ENCODE measurements around the gene ACYP2. TPM values are rescaled to one million over a fixed set of nuclear protein-coding genes. Genes with fewer than 3 reads are reported as not detected.

Gene ACYP2
- total RNA-seq, 3 donors from 2014 or later = 19.3 to 39.2 (median 27.8) TPM

DNA sequence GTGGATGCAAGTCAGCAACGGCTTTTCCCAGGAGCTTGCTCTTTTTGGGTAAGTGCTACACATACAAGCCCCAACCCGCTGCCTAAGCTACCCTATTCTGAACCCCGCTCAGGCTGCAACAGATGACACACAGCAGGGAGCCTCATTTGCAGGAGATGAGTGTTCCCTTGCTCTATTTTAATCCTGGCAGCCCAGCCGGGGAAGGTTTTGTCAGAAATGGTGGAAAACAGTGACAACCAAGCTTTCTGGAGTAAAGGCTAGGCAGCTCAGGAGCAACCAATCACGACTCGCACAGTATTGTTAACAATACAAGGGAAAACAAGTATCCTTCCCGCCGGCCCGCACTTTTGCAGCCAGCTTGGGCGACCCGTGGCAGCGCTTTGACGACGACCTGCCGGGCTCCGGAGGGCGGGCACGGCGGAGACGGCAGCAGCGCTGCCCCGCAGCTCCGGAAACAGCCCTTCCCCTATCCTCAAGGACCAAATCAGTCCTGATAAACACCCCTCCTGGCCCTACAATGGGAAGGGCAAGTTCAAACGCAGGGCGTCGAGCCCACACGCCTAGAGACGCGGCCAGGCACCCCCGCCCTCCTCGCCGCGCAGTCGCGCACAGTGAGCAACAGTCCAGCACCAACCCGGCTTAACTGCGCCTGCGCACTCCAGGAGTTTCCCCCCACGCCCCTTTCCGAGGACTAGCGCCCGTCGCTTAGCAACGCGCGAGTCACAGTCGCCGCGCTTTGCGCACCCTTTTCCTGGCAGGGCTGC lies 214.9 kb downstream of the ACYP2 start:
- peak overlapping the region; percentile 94 to 98 for H3K27ac ChIP-seq
- H3K27me3 ChIP-seq = no peaks in the 10 kb centered on the region
- H3K4me3 ChIP-seq = peak overlapping the region; percentile 59 to 92 (median 75)
- peak; percentile 87 for TF ChIP-seq POLR2A (IDR thresholded peaks at IDR 0.05)
- peak; percentile 82 to 91 (median 85) for TF ChIP-seq POLR2AphosphoS5 (IDR thresholded peaks at IDR 0.05)
- no peak for TF ChIP-seq CTCF (IDR thresholded peaks at IDR 0.05)
- intact Hi-C loops (cut with DNase I; ENCODE audit: low total_unique reads) = no loop called here
- peaks cover under 1 to 3% of the 10 kb centered on the region in 2 donors for H3K9me3 ChIP-seq
- DNase-seq (ENCODE audit: low spot score in 2 of 2) = peak; percentile 91 to 96
- H3K36me3 ChIP-seq = no peaks in the 10 kb centered on the region
- peaks cover 0 to 9% of the 10 kb centered on the region in 2 donors for H3K4me1 ChIP-seq

DNA sequence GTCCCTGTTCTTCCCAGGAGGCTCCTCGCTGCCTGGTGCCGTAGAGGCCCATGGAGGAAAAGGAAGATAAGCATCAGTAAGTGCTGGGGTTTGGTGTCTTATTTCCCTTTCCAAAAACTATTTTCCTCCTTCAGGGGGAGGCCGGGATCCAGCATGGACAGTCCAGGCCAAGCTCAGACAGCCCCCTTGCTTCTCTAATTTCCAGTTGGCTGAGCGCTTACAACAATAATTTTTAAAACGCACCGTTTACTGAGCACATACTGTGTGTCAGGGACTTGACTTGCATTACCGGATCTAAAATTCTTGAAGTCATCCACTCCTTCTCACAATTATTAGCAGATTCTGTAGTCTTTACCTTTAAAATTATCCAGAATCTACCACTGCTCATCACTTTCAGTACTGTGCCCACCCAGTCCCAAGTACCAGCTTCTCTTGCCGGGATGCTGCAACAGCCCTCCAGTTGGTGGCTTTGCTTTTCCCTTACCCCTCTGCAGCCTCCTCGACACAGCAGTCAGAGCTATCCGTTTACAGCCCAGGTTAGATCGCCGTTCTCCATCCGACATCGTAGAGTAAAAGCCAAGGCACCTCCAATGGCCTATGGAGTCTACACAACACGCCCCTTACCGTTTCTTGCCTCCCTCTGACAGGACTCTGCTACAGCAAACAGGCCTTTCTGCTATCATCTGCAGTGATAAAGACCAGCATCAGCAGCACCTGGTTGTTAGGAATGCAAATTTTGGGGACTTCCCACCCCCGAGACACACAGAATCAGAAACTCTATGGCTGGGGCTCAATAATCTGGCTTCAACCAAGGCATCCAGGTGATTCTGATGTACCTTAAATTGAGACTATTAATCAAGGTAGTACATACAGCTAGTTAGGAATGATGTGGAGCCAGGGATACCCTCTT lies 215.8 kb downstream of the ACYP2 start:
- Histone ChIP-seq H3K27ac (peak overlapping the region; percentile 94 to 98), H3K9me3 (no peaks in the 10 kb centered on the region), H3K4me3 (peak overlapping the region; percentile 59 to 92 (median 75)), H3K27me3 (no peaks in the 10 kb centered on the region), H3K4me1 (peaks cover 0 to 9% of the 10 kb centered on the region in 2 donors), H3K36me3 (no peaks in the 10 kb centered on the region)
- intact Hi-C loops (cut with DNase I; ENCODE audit: low total_unique reads) = no loop called here
- DNase-seq (ENCODE audit: low spot score in 2 of 2) = no peak
- TF ChIP-seq CTCF (IDR thresholded peaks at IDR 0.05) = no peak
- TF ChIP-seq POLR2A (IDR thresholded peaks at IDR 0.05) = no peak
- TF ChIP-seq POLR2AphosphoS5 (IDR thresholded peaks at IDR 0.05) = peak; percentile 2 to 46 (median 15)

DNA sequence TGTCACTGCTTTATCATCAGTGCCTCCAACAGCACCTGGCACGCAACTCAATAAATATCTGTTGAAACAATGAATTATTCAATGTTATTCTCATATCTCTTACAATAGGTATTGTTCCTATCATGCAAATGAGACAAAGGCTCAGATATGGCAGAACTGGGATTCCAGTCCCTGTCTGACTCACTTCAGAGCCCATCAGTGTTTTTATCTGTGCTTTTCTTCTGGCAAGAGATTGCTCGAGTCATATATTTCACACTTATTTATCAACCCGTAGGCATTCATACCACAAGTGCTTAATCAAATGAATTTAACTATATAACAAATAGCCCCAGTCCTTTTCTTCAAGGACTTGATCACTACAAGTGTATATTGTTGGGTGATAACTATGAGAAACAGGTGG lies 217.0 kb downstream of the ACYP2 start:
- Histone ChIP-seq H3K27me3 (no peaks in the 10 kb centered on the region), H3K4me3 (no peak overlapping the region), H3K27ac (no peak overlapping the region), H3K4me1 (peaks cover 0 to 9% of the 10 kb centered on the region in 2 donors), H3K36me3 (no peaks in the 10 kb centered on the region), H3K9me3 (no peaks in the 10 kb centered on the region)
- no peak for TF ChIP-seq CTCF (IDR thresholded peaks at IDR 0.05)
- TF ChIP-seq POLR2AphosphoS5 (IDR thresholded peaks at IDR 0.05) = no peak
- no peak for TF ChIP-seq POLR2A (IDR thresholded peaks at IDR 0.05)
- DNase-seq (ENCODE audit: low spot score in 2 of 2) = no peak
- intact Hi-C loops (cut with DNase I; ENCODE audit: low total_unique reads) = no loop called here

DNA sequence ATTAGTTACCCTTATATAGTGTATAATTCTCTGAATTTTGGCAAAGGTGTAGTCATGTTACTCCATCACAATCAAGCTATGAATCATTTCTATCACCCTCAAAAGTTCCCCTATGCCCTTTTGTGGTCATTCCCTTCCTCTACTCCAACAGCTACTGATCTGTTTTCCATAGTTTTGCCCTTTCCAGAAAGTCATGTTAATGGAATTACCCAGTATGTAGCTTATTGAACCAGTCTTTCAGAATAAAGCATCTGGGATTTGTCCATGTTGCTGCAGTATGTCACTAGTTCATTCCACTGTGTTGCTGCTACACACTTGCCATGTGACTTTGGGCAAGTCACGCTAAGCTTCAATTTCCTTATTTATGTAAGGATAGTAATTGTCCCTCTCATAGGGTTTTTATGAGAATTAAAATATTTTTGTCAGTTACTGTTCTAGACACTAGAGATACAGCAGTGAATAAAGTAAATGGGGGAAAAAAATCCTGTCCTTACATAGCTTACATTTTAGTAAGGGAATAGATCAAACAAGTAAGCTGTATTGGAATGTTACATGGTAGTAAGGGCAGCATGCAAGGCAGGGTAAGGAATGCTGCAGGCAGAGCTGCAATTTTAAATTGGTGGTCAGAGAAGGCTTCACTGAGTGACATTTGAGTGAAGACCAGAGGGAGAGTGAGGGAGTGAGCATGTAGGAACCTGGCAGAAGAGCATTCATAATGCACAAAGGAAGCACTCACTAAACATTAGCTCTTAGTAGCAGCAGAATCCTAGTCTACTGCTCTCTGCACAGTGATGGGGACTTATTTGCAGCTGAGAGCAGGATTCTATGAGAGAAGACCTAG lies 220.9 kb downstream of the ACYP2 start:
- Histone ChIP-seq H3K27ac (no peak overlapping the region), H3K36me3 (no peaks in the 10 kb centered on the region), H3K4me1 (peaks cover 0 to 1% of the 10 kb centered on the region in 2 donors), H3K9me3 (no peaks in the 10 kb centered on the region), H3K4me3 (no peak overlapping the region), H3K27me3 (no peaks in the 10 kb centered on the region)
- intact Hi-C loops (cut with DNase I; ENCODE audit: low total_unique reads) = no loop called here
- no peak for TF ChIP-seq POLR2A (IDR thresholded peaks at IDR 0.05)
- TF ChIP-seq CTCF (IDR thresholded peaks at IDR 0.05) = no peak
- DNase-seq (ENCODE audit: low spot score in 2 of 2) = no peak
